ENCODE results near the gene ISCU.

DNA sequence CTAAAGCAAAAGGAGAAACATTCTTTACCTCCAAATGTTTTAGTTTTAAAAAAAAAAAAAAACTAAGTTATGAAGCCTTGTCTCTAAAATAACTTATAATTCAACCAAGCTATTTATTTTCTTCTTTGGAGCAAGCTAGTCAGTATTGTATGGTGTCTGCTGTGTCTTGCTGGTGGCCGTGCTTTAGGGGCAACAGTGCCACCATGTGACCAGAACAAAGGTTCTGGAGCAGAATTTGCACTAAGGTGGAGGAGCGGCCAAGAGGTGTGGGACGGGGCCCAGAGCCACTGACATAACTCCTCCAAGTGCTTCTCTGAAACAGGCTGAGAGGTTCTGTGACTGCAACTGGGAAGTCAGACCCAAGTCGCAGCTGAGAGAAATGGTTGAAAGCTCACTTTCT is 42.8 kb upstream of the ISCU start:
- TF ChIP-seq ESRRG (CRISPR knock-in tag; IDR thresholded peaks at IDR 0.05): no peak
- TF ChIP-seq RARB (CRISPR knock-in tag; IDR thresholded peaks at IDR 0.05): no peak
- no peak for TF ChIP-seq ZFP30 (CRISPR knock-in tag; IDR thresholded peaks at IDR 0.05)
- TF ChIP-seq, protein P1, sequence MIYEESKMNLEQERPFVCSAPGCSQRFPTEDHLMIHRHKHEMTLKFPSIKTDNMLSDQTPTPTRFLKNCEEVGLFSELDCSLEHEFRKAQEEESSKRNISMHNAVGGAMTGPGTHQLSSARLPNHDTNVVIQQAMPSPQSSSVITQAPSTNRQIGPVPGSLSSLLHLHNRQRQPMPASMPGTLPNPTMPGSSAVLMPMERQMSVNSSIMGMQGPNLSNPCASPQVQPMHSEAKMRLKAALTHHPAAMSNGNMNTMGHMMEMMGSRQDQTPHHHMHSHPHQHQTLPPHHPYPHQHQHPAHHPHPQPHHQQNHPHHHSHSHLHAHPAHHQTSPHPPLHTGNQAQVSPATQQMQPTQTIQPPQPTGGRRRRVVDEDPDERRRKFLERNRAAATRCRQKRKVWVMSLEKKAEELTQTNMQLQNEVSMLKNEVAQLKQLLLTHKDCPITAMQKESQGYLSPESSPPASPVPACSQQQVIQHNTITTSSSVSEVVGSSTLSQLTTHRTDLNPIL (CRISPR knock-in tag; IDR thresholded peaks at IDR 0.05; ENCODE audit: low read depth): no peak
- no peak for TF ChIP-seq OSR1 (CRISPR knock-in tag; IDR thresholded peaks at IDR 0.05)
- TF ChIP-seq ZFP3 (CRISPR knock-in tag; IDR thresholded peaks at IDR 0.05): no peak
- TF ChIP-seq ZC3H10 (CRISPR knock-in tag; IDR thresholded peaks at IDR 0.05): no peak
- no peak for TF ChIP-seq TCF4 (CRISPR knock-in tag; IDR thresholded peaks at IDR 0.05; ENCODE audit: borderline replicate concordance)
- no peak for TF ChIP-seq ZNF8 (CRISPR knock-in tag; IDR thresholded peaks at IDR 0.05)
- TF ChIP-seq, protein P2, sequence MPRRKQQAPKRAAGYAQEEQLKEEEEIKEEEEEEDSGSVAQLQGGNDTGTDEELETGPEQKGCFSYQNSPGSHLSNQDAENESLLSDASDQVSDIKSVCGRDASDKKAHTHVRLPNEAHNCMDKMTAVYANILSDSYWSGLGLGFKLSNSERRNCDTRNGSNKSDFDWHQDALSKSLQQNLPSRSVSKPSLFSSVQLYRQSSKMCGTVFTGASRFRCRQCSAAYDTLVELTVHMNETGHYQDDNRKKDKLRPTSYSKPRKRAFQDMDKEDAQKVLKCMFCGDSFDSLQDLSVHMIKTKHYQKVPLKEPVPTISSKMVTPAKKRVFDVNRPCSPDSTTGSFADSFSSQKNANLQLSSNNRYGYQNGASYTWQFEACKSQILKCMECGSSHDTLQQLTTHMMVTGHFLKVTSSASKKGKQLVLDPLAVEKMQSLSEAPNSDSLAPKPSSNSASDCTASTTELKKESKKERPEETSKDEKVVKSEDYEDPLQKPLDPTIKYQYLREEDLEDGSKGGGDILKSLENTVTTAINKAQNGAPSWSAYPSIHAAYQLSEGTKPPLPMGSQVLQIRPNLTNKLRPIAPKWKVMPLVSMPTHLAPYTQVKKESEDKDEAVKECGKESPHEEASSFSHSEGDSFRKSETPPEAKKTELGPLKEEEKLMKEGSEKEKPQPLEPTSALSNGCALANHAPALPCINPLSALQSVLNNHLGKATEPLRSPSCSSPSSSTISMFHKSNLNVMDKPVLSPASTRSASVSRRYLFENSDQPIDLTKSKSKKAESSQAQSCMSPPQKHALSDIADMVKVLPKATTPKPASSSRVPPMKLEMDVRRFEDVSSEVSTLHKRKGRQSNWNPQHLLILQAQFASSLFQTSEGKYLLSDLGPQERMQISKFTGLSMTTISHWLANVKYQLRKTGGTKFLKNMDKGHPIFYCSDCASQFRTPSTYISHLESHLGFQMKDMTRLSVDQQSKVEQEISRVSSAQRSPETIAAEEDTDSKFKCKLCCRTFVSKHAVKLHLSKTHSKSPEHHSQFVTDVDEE (CRISPR knock-in tag; IDR thresholded peaks at IDR 0.05): no peak
- TF ChIP-seq, protein P3, sequence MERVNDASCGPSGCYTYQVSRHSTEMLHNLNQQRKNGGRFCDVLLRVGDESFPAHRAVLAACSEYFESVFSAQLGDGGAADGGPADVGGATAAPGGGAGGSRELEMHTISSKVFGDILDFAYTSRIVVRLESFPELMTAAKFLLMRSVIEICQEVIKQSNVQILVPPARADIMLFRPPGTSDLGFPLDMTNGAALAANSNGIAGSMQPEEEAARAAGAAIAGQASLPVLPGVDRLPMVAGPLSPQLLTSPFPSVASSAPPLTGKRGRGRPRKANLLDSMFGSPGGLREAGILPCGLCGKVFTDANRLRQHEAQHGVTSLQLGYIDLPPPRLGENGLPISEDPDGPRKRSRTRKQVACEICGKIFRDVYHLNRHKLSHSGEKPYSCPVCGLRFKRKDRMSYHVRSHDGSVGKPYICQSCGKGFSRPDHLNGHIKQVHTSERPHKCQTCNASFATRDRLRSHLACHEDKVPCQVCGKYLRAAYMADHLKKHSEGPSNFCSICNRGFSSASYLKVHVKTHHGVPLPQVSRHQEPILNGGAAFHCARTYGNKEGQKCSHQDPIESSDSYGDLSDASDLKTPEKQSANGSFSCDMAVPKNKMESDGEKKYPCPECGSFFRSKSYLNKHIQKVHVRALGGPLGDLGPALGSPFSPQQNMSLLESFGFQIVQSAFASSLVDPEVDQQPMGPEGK (CRISPR knock-in tag; IDR thresholded peaks at IDR 0.05; ENCODE audit: borderline replicate concordance): no peak

Measured in SK-N-SH treated with all-trans-retinoic acid at 6 μM for 48 hours (cell line).